SK-N-SH (cell line): Measurements from ENCODE around the gene TRMT61B.

Experiments used
- EP300 ChIP-seq, 2 experiments: IDR thresholded peaks; 2 replicates each; pipeline versions ENCODE4 v1.4.0 to v1.6.1; 2012; ENCODE audit warnings: borderline replicate concordance in 1 of 2, low read depth in 1 of 2, low read length in 1 of 2
- EZH2phosphoT487 ChIP-seq: fragments of 200-600 bp; sonication (generic); IDR thresholded peaks from 2 replicates; pipeline ENCODE4 v1.6.1; 2017; ENCODE audit warnings: low read depth, mixed run types, mild to moderate bottlenecking, antibody characterized with exemption, moderate library complexity, borderline replicate concordance

DNA sequence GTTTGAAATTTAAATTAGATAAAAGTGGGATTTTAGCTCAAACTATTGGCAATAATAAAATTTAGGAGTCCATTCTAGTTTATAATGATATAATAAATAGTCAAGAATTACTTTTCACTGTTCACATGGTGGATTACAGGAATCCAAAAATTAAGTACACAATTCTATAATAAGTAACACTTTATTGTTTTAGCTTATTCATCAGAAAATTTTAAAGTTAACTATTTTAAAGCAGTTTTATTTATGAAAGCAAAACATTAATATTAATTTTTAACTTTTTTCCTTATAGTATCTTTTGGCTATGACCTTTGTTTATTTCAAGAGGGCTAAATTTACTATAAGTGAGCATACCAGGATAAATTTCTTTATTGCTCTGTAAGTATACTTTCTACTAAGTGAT lies 48.1 kb downstream of the TRMT61B start:
- no peak for TF ChIP-seq EZH2phosphoT487
- no peak for TF ChIP-seq EP300 (IDR thresholded peaks at IDR 0.05; ENCODE audit: borderline replicate concordance in 1 of 2, low read depth in 1 of 2, low read length in 1 of 2)
